A673 (cell line): ENCODE results near the gene MRPL9. TPM values are rescaled to one million over a fixed set of nuclear protein-coding genes. Genes with fewer than 3 reads are reported as not detected.
"Not testable (repeated sequence)": the region's sequence is repeated elsewhere in the genome, so short reads cannot be mapped to it uniquely, and the experiment has no call there.

Experiments
- BruUV-seq: library from RNA; stranded (reverse); fragments of 400-500 nt; replicated peaks from 2 replicates; lab custom pipeline; 2021; lab: Mats Ljungman, UMichigan
- CTCF ChIA-PET: fragments of 300-600 bp; sonication (Branson Sonifier 250); formaldehyde crosslinking; loops from one replicate; lab custom pipeline; 2022; ENCODE audit warnings: antibody characterized with exemption; lab: Charles Lee
- POLR2A ChIA-PET: fragments of 300-600 bp; sonication (Branson Sonifier 250); formaldehyde crosslinking; loops from one replicate; lab custom pipeline; 2022; ENCODE audit warnings: antibody characterized with exemption; ENCODE audit not compliant: low non-redundant PET; lab: Charles Lee
- DNase-seq: peaks from one replicate; pipeline ENCODE4 v3.0.0-alpha.2; 2015; ENCODE audit warnings: low spot score
- H3K27ac ChIP-seq: fragments of 200-600 bp; sonication (generic); 2 replicates; pipeline ENCODE4 v1.5.1; 2016; ENCODE audit warnings: mixed run types, low read depth, mild to moderate bottlenecking, mixed read lengths, antibody characterized with exemption, low read length; ENCODE audit not compliant: poor library complexity, severe bottlenecking
- H3K27me3 ChIP-seq: fragments of 200-600 bp; sonication (generic); replicated peaks from 2 replicates; pipeline ENCODE4 v1.6.1; 2017; ENCODE audit warnings: mixed run types, low read depth, mild to moderate bottlenecking, mixed read lengths, antibody characterized with exemption, low read length; ENCODE audit not compliant: insufficient read depth, poor library complexity
- H3K36me3 ChIP-seq: fragments of 200-600 bp; sonication (generic); 2 replicates; pipeline ENCODE4 v1.6.1; 2016; ENCODE audit warnings: mixed run types, mild to moderate bottlenecking, mixed read lengths, antibody characterized with exemption, low read length; ENCODE audit not compliant: insufficient read depth, poor library complexity, severe bottlenecking
- H3K4me1 ChIP-seq: fragments of 200-600 bp; sonication (generic); 2 replicates; pipeline ENCODE4 v1.6.1; 2017; ENCODE audit warnings: mixed run types, mild to moderate bottlenecking, mixed read lengths, antibody characterized with exemption, low read length; ENCODE audit not compliant: insufficient read depth, poor library complexity, severe bottlenecking
- H3K4me3 ChIP-seq: fragments of 200-600 bp; sonication (generic); 2 replicates; pipeline ENCODE4 v1.5.1; 2016; ENCODE audit warnings: low read depth, mixed run types, mild to moderate bottlenecking, mixed read lengths, low read length; ENCODE audit not compliant: poor library complexity, severe bottlenecking
- H3K9me3 ChIP-seq: fragments of 200-600 bp; sonication (generic); 2 replicates; pipeline ENCODE4 v1.6.1; 2016; ENCODE audit warnings: mixed run types, low read depth, mild to moderate bottlenecking, mixed read lengths, antibody characterized with exemption, low read length; ENCODE audit not compliant: poor library complexity, severe bottlenecking
- EZH2 ChIP-seq: fragments of 200-600 bp; sonication (generic); IDR thresholded peaks from 2 replicates; pipeline ENCODE4 v1.6.1; 2017; ENCODE audit warnings: borderline replicate concordance, low read depth, mild to moderate bottlenecking, mixed read lengths, antibody characterized with exemption, low read length; ENCODE audit not compliant: poor library complexity, severe bottlenecking
- intact Hi-C: fragments of 100-400 bp; cut with micrococcal nuclease; formaldehyde crosslinking; loops from one replicate; pipeline ENCODE4 v1.10.0; 2022; ENCODE audit not compliant: unreplicated experiment
- total RNA-seq: library from RNA; stranded (reverse); gene quantifications from 2 replicates; pipeline ENCODE4 v1.2.3, GENCODE V29; 2021
- TF ChIP-seq, protein P1 (sequence below): fragments of 300-800, 200-600 bp; sonication (generic); conservative IDR thresholded peaks from 2 replicates; pipeline ENCODE4 v1.5.1; 2017; ENCODE audit warnings: low read depth, mild to moderate bottlenecking, antibody characterized with exemption, low read length, moderate library complexity, mixed read lengths

The MRPL9 gene
- total RNA-seq, 1 experiment from 2014 or later = 143 TPM

DNA sequence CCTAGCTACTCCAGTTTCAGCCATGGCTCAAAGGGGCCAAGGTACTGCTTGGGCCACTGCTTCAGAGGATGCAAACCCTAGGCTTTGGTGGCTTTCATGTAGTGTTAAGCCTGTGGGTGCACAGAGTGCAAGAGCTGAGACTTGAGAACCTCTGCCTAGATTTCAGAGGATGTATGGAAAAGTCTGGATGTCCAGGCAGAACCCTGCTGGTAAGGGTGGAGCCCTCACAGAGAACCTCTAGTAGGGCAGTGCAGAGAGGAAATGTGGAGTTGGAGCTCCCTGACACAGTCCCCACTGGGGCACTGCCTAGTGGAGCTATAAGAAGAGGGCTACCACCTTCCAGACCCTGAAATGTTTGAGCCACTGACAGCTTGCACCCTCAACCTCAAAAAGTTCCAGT is 25.8 kb downstream of the MRPL9 start:
- ChIA-PET POLR2A (no interaction called here), CTCF (interaction anchor here (0.6 kb wide), 1 partner anchor 272 kb away, joined by 3 read pairs; no protein-coding TSS in a partner anchor)
- no peak for TF ChIP-seq EZH2
- TF ChIP-seq, protein P1, sequence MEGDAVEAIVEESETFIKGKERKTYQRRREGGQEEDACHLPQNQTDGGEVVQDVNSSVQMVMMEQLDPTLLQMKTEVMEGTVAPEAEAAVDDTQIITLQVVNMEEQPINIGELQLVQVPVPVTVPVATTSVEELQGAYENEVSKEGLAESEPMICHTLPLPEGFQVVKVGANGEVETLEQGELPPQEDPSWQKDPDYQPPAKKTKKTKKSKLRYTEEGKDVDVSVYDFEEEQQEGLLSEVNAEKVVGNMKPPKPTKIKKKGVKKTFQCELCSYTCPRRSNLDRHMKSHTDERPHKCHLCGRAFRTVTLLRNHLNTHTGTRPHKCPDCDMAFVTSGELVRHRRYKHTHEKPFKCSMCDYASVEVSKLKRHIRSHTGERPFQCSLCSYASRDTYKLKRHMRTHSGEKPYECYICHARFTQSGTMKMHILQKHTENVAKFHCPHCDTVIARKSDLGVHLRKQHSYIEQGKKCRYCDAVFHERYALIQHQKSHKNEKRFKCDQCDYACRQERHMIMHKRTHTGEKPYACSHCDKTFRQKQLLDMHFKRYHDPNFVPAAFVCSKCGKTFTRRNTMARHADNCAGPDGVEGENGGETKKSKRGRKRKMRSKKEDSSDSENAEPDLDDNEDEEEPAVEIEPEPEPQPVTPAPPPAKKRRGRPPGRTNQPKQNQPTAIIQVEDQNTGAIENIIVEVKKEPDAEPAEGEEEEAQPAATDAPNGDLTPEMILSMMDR = no peak
- Histone ChIP-seq H3K4me3 (no peak overlapping the region), H3K27ac (no peak overlapping the region), H3K27me3 (peaks cover 16% of the 10 kb centered on the region), H3K36me3 (no peaks in the 10 kb centered on the region), H3K9me3 (peaks cover 7% of the 10 kb centered on the region), H3K4me1 (no peaks in the 10 kb centered on the region)
- DNase-seq = no peak
- BruUV-seq = no TSS peak
- intact Hi-C loops = loop anchor here (5.0 kb wide), 1 partner anchor 145 kb away; no protein-coding TSS in a partner anchor

GRCh38 chr1:151737026-151737425 is 26.3 kb downstream of the MRPL9 start:
- Histone ChIP-seq H3K36me3 (no peaks in the 10 kb centered on the region), H3K27me3 (peaks cover 13% of the 10 kb centered on the region), H3K27ac (no peak overlapping the region), H3K4me1 (no peaks in the 10 kb centered on the region), H3K4me3 (no peak overlapping the region), H3K9me3 (peaks cover 7% of the 10 kb centered on the region)
- no TSS peak for BruUV-seq
- POLR2A ChIA-PET = no interaction called here
- intact Hi-C loops = loop anchor here (5.0 kb wide), 1 partner anchor 145 kb away; no protein-coding TSS in a partner anchor
- TF ChIP-seq, protein P1 = no peak
- TF ChIP-seq EZH2 = no peak
- DNase-seq = no peak
- CTCF ChIA-PET = no interaction called here

GRCh38 chr1:151733995-151734394 is 29.3 kb downstream of the MRPL9 start:
- BruUV-seq, POLR2A ChIA-PET: not testable (repeated sequence)

GRCh38 chr1:151733126-151733525 is 30.2 kb downstream of the MRPL9 start:
- ChIA-PET CTCF (no interaction called here), POLR2A (no interaction called here)
- Histone ChIP-seq H3K9me3 (peaks cover 7% of the 10 kb centered on the region), H3K4me1 (no peaks in the 10 kb centered on the region), H3K27ac (no peak overlapping the region), H3K4me3 (no peak overlapping the region), H3K36me3 (no peaks in the 10 kb centered on the region), H3K27me3 (peaks cover 17% of the 10 kb centered on the region)
- BruUV-seq = no TSS peak
- intact Hi-C loops = no loop called here
- DNase-seq = no peak
- TF ChIP-seq, protein P1 = no peak
- no peak for TF ChIP-seq EZH2

More at GRCh38 chr1:151733995-151734394, 29.3 kb downstream of the MRPL9 start:
- not testable (repeated sequence) for H3K36me3 ChIP-seq, H3K27ac ChIP-seq, DNase-seq, H3K9me3 ChIP-seq, H3K4me3 ChIP-seq, H3K4me1 ChIP-seq, H3K27me3 ChIP-seq
- intact Hi-C loops = loop anchor here (2.0 kb wide), 3 partner anchors 199 to 433 kb away; no protein-coding TSS in a partner anchor
- CTCF ChIA-PET = interaction anchor here (0.9 kb wide), 1 partner anchor 433 kb away, joined by 3 read pairs; no protein-coding TSS in a partner anchor
